Myocyte (in vitro differentiated cells): ENCODE results near the gene ANKS1B. TPM values are rescaled to one million over a fixed set of nuclear protein-coding genes. Genes with fewer than 3 reads are reported as not detected.
"Not testable (repeated sequence)": the region's sequence is repeated elsewhere in the genome, so short reads cannot be mapped to it uniquely, and the experiment has no call there.

ENCODE experiments used
- DNase-seq: peaks from one replicate; pipeline ENCODE4 v3.0.0-alpha.2; 2012; ENCODE audit warnings: low read depth
- total RNA-seq: library from RNA; depleted of rRNA; stranded (reverse); fragments of >200 nt; gene quantifications from 2 replicates; pipeline ENCODE4 v1.2.3, GENCODE V29; 2014

ANKS1B gene
- total RNA-seq, 1 donor from 2014 or later: 1.5 TPM

DNA sequence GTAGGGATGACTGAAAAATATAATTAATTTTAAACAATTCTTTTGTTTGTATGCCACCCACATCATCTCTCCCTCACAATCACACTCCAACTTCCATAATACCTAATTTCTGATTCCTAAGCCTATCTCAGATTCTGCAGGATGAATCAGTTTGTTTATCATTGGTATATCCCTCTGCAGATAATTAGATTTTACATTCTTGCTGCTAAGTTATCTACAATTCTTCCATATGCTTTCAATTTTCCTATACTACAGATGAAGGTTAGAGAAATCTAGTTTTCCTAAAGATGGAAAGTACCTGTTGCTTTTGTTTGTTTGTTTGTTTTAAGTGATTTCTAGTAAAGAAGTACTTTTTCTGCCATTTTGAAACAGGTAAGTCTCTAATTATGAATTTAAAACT, 105.3 kb downstream of the ANKS1B start:
- no peak for DNase-seq

DNA sequence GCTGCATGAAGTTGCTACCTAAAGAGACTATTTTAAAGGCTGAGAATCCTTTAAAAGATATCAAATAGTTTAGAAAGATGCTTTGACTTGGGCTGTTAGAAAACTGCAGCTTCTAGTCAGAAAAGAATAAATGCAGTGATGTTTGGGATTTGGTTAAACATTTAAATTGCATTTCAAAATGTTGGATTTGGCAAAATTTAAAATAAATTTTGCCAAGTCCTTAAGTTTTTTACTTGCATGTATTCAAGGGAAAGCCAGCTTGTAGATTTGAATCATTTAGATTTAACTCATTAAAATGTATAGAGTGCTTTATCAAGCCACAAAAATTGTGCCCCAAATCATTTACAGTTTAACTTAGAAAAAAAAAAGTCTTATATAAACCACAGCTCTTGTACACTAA, 109.7 kb downstream of the ANKS1B start:
- no peak for DNase-seq

GRCh38 chr12:99870085-99870484, 114.7 kb downstream of the ANKS1B start:
- DNase-seq: no peak

GRCh38 chr12:99861731-99862130, 123.0 kb downstream of the ANKS1B start:
- no peak for DNase-seq

- DNase-seq: no peak
Measured at GRCh38 chr12:99859126-99859525, 125.6 kb downstream of the ANKS1B start.

GRCh38 chr12:99852666-99853065, 132.1 kb downstream of the ANKS1B start:
- DNase-seq: no peak

DNA sequence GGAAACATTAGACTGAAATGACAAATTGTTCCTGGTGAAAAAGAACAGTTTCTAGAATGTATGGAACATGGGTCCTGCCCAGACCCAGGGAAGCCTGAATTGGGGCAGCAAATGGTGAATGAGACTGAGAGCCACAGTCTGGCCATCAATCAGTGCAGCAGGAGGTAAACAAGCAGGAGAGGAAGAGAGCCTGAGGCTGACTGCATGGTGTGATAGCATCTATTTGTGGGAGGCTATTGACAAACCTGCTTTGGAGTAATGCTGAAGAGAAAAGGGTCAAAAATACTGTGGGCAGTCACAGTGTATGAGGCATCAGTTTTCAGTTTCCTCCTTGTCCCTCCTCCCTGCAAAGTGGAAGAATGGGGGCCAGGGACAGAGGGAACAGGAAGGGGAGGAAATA, 136.8 kb downstream of the ANKS1B start:
- DNase-seq: no peak

DNA sequence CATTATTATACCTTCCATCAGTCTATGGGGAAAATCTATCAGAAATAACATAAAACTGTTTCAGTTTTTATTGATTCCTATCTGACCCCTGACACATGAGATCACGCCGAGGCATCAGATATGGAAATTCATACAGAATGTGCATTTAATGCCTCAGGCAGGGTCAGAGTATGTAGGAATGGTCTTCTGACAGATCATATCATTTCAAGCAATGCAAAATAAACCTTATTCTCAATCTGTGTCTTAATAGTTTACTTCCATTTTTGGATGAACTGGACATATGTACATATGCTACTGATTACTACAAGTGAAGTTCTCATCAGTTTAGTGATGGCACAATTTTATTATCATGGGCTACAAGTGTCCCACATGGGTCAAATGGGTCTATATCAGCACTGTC, 150.0 kb downstream of the ANKS1B start:
- DNase-seq: no peak

GRCh38 chr12:99833397-99833796, 151.3 kb downstream of the ANKS1B start:
- no peak for DNase-seq

- peak; percentile 7 for DNase-seq
Measured at GRCh38 chr12:99824900-99825542, 159.7 kb downstream of the ANKS1B start.

GRCh38 chr12:99822273-99822672, 162.5 kb downstream of the ANKS1B start:
- no peak for DNase-seq

DNA sequence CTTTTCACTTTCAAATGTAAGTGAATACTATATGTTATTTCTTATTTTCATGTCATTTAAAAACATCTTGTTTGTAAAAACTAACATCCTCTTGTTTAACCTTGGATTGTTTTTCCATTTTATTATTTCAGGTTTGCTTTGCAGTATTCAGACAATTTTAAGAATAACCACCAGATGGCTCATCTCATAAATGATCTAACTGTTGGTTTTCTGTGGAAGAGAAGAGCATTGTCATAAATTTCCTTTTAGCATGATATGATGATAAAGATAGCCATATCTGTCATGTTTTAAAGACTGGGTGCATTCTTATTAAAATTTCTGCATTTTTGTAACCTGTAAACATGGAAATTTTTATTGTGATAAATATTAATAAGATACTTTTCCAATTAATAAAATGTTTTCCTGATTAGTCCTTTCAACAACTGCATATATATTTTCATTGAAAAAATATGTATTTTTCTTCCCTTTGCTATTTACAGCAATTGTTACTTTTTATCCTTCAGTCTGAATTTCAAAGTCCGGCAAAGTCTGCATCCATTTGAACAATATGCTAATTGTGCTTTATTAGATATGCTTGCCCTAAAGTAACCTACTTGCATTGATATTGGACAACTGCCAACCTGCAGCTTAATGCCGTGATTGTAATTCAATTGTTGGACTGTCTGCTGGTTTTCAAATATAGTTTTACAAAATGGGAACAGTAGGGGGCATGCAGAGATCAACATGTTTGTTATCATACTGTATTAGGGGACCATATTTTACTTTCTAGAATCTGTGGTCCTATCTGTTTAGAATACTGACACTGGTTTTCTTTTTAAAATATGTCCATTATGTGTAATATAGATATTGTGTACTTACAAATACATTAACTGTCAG, 173.8 kb downstream of the ANKS1B start:
- peak; percentile 38 for DNase-seq

GRCh38 chr12:99809909-99810308, 174.8 kb downstream of the ANKS1B start:
- no peak for DNase-seq

DNA sequence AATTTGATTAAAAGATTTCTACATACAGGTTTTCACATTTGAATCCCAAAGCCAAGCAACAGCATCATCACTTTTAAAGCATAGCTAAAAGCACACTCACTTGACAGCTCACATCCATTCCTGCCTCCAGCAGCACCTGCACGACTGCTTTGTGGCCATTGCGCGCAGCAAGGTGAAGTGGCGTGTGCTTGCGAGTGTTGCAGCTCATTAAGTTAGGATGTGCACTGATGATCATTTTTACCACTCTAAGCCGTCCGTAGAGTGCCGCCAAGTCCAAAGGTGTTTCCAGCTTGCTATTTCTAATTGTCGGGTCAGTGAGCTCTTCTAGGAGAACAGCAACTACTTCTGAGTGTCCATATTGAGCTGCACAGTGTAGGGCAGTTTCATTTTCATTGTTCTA, 178.4 kb downstream of the ANKS1B start:
- DNase-seq: no peak

DNA sequence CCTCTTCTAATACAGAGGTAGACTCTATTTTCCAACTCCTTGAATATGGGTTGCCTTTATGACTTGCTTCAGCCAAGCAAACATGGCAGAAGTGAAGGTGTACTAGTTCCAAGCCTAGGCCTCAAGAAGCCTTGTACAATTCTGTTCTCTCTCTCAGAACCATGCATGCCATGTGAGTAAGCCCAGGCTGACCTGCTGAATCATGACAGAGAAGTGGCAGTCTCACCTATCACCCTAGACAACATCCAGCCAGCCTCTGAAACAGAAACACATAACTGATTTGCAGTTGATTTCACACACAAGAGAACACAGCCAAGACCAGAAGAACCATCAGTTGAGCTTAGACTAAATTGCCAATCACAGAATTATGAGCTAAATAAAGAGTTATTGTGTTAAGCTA, 180.0 kb downstream of the ANKS1B start:
- DNase-seq: no peak

DNA sequence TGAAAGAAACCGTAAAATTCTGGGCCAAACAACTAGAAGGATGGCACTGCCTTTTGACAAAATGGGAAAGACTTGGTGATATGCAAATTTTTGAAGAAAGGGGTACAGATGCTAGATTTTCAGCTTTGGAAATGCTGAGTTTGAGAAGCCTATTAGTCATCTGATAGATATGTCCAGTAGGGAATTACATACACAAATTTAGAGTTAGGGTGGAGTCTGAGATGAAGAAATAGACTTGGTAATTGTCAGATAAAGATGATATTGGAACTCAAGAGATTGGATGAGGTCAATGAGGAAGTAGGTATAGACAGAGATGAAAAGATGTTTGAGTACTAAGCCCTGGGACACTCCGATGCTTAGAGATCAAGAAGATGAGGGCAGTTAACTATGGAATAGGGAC, 184.1 kb downstream of the ANKS1B start:
- DNase-seq: no peak

DNA sequence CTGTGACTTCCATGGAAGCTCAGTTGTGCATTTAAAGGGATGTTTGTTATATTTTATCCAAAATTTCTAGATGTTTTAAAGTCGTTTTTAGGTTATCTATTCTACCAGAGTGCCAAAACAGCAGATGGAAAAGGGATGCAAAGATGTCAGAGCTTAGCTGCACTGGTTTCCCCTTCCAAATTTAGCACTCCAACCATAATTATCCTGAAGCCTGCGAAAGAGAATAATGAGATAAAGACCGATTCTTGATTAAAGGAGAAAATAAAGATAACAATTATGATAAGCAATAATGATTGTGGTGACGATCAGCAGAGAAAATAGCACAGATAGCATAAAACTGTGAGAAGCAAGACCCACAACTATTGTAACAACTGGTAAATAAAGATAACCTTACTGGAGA, 186.8 kb downstream of the ANKS1B start:
- not testable (repeated sequence) for DNase-seq

DNA sequence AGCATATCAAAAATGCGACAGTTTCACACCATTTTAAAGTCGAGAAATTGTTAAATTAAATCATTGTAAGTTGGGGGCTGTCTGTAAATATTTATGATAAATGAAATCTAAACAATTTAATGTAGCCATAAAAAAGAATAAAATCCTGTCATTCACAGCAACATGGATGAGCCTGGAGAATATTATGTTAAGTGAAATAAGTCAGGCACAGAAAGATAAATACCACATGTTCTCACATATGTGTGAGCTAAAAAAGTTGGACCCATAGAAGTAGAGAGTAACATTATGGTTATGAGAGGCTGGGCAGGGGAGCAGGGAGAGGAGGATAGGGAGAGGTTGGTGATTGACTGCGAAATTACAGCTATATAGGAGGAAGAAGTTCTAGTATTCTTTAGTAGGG, 201.3 kb downstream of the ANKS1B start:
- DNase-seq: no peak

- no peak for DNase-seq
Measured at GRCh38 chr12:99772274-99772673, 212.5 kb downstream of the ANKS1B start.

GRCh38 chr12:99771659-99772058, 213.1 kb downstream of the ANKS1B start:
- DNase-seq: peak; percentile 1

- DNase-seq: no peak
Measured at GRCh38 chr12:99769396-99769980, 215.2 kb downstream of the ANKS1B start.

GRCh38 chr12:99768758-99769157, 216.0 kb downstream of the ANKS1B start:
- DNase-seq: no peak
